Measurements from ENCODE around the gene DCAF16. TPM values are rescaled to one million over a fixed set of nuclear protein-coding genes. Genes with fewer than 3 reads are reported as not detected.

Gene DCAF16
- total RNA-seq, 1 experiment from 2014 or later = 46.2 TPM

DNA sequence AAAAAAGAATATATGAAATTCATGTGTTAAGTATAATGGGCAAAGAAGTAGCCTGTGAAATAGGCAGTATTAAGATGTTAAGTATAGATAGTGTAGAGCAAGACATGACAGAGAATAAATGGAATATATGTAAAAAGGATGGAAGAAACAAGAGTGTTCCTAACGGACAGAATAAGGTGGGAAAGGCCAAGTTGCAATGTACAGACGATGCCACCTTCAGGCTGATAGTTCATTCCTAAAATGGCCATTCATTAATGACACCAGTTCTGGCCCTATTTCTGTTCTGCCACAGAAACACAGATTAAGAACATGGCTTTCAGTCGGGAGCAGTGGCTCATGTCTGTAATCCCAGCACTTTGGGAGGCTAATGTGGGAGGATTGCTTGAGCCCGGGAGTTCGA lies 24.7 kb downstream of the DCAF16 start:
- DNase-seq = no peak
- Histone ChIP-seq H2BK20ac (ENCODE audit: low read depth, low read length, poor library complexity, severe bottlenecking) (no peak overlapping the region), H2BK120ac (ENCODE audit: low read depth, low read length, poor library complexity, severe bottlenecking) (no peak overlapping the region), H3K4me2 (ENCODE audit: insufficient read depth, insufficient read length, low read length) (no peak overlapping the region), H3K79me1 (ENCODE audit: insufficient read depth, low read depth, low read length, poor library complexity, severe bottlenecking) (no peaks in the 10 kb centered on the region), H2BK5ac (ENCODE audit: insufficient read length, low read length) (no peak overlapping the region), H2AK5ac (ENCODE audit: insufficient read length, low read length) (no peak overlapping the region), H3K27ac (ENCODE audit: insufficient read length, low read depth, low read length) (no peak overlapping the region), H3K9me3 (ENCODE audit: control insufficient read depth, low read depth, low read length) (no peaks in the 10 kb centered on the region), H3K4me1 (ENCODE audit: insufficient read depth, low read length) (no peaks in the 10 kb centered on the region), H3K14ac (ENCODE audit: insufficient read depth, low read length) (no peak overlapping the region), H3K27me3 (ENCODE audit: insufficient read depth, low read length) (peaks cover 16% of the 10 kb centered on the region), H4K5ac (ENCODE audit: insufficient read length, low read depth, low read length) (no peak overlapping the region), H2BK12ac (ENCODE audit: insufficient read length, low read depth, low read length) (no peak overlapping the region), H3T11ph (ENCODE audit: low read length) (no peak overlapping the region), H4K20me1 (ENCODE audit: control insufficient read depth, insufficient read depth, insufficient read length) (no peaks in the 10 kb centered on the region), H3K18ac (ENCODE audit: insufficient read length, low read depth, low read length) (no peak overlapping the region), H4K91ac (ENCODE audit: insufficient read length, low read depth, low read length) (no peak overlapping the region), H3K23ac (ENCODE audit: insufficient read length, low read depth, low read length) (no peak overlapping the region), H4K8ac (replicated peaks; ENCODE audit: insufficient read length, low read depth, low read length) (no peak overlapping the region), H3K23me2 (ENCODE audit: insufficient read length, low read depth, low read length, poor library complexity, severe bottlenecking) (peaks cover 10% of the 10 kb centered on the region), H2AFZ (ENCODE audit: low read length) (no peak overlapping the region), H3K9ac (ENCODE audit: extremely low read depth, insufficient read length, low read length) (no peak overlapping the region), H2BK15ac (ENCODE audit: low read depth, low read length) (no peak overlapping the region), H3K56ac (ENCODE audit: insufficient read length, low read depth, low read length) (no peak overlapping the region), H3K79me2 (ENCODE audit: insufficient read depth, low read length) (no peaks in the 10 kb centered on the region), H3K4ac (ENCODE audit: low read depth, low read length) (no peak overlapping the region)
- H3K9me3 Mint-ChIP-seq = no peaks in the 10 kb centered on the region
- TF ChIP-seq, protein P1, sequence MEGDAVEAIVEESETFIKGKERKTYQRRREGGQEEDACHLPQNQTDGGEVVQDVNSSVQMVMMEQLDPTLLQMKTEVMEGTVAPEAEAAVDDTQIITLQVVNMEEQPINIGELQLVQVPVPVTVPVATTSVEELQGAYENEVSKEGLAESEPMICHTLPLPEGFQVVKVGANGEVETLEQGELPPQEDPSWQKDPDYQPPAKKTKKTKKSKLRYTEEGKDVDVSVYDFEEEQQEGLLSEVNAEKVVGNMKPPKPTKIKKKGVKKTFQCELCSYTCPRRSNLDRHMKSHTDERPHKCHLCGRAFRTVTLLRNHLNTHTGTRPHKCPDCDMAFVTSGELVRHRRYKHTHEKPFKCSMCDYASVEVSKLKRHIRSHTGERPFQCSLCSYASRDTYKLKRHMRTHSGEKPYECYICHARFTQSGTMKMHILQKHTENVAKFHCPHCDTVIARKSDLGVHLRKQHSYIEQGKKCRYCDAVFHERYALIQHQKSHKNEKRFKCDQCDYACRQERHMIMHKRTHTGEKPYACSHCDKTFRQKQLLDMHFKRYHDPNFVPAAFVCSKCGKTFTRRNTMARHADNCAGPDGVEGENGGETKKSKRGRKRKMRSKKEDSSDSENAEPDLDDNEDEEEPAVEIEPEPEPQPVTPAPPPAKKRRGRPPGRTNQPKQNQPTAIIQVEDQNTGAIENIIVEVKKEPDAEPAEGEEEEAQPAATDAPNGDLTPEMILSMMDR (conservative IDR thresholded peaks at IDR 0.05) = no peak; the same call in 2 of the 3 replicates
- H3K36me3 Mint-ChIP-seq (ENCODE audit: insufficient read depth in 1 of 3, low read depth in 3 of 3) = no peaks in the 10 kb centered on the region
- peaks cover 8 to 9% of the 10 kb centered on the region in 2 experiments for H3K4me1 Mint-ChIP-seq
- WGBS (ENCODE audit: extremely low coverage, insufficient read length, low lambda C conversion rate) = no CpG with 5 or more reads among the region's 5 CpGs
- no peak overlapping the region for H3K4me3 Mint-ChIP-seq
- H3K27me3 Mint-ChIP-seq (ENCODE audit: low read depth) = peaks cover 32% of the 10 kb centered on the region
- H3K27ac Mint-ChIP-seq = no peak overlapping the region

All from H9 (cell line).